ENCODE data around the gene SLC6A6. TPM values are rescaled to one million over a fixed set of nuclear protein-coding genes. Genes with fewer than 3 reads are reported as not detected.

Gene SLC6A6
- total RNA-seq, 1 experiment from 2014 or later = 72.6 TPM

DNA sequence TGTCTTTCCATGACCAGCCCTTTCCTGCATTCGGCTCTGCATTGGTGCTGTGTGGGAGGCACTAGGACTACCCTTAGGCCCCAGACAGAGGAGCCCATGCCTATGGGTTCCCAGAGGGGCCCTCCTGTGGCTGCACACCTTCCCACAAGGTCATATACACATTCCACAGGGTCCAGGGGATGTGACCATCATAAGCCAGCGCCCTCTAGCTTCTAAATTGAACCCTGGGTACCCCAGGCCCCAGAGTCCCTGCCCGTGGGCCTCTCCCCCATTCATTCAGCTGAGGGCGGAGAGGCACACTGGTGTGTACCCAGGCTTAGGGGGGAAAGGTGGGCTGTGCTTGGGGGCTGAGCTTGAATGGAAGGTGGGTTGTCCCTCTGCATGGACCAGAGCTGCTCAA lies 10.2 kb upstream of the SLC6A6 start:
- TF ChIP-seq, protein P1, sequence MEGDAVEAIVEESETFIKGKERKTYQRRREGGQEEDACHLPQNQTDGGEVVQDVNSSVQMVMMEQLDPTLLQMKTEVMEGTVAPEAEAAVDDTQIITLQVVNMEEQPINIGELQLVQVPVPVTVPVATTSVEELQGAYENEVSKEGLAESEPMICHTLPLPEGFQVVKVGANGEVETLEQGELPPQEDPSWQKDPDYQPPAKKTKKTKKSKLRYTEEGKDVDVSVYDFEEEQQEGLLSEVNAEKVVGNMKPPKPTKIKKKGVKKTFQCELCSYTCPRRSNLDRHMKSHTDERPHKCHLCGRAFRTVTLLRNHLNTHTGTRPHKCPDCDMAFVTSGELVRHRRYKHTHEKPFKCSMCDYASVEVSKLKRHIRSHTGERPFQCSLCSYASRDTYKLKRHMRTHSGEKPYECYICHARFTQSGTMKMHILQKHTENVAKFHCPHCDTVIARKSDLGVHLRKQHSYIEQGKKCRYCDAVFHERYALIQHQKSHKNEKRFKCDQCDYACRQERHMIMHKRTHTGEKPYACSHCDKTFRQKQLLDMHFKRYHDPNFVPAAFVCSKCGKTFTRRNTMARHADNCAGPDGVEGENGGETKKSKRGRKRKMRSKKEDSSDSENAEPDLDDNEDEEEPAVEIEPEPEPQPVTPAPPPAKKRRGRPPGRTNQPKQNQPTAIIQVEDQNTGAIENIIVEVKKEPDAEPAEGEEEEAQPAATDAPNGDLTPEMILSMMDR (conservative IDR thresholded peaks at IDR 0.05) = peak; percentile 56
- H2BK15ac ChIP-seq (ENCODE audit: low read depth, low read length) = no peak overlapping the region

More for the DNA sequence above, 10.2 kb upstream of the SLC6A6 start:
- Mint-ChIP-seq H3K4me3 (no peak overlapping the region), H3K4me1 (peaks cover 21% of the 10 kb centered on the region in 2 experiments), H3K27ac (peak overlapping the region in 2 of 3 experiments; percentile 76 to 89; a peak in 1 of 7 replicates), H3K9me3 (no peaks in the 10 kb centered on the region), H3K36me3 (ENCODE audit: insufficient read depth in 1 of 3, low read depth in 3 of 3) (no peaks in the 10 kb centered on the region), H3K27me3 (ENCODE audit: low read depth) (peaks cover 2% of the 10 kb centered on the region; the same call in 1 of the 2 replicates)
- Histone ChIP-seq H3K4me2 (ENCODE audit: insufficient read depth, insufficient read length, low read length) (no peak overlapping the region), H3K18ac (ENCODE audit: insufficient read length, low read depth, low read length) (no peak overlapping the region), H3K23me2 (ENCODE audit: insufficient read length, low read depth, low read length, poor library complexity, severe bottlenecking) (no peaks in the 10 kb centered on the region), H4K8ac (replicated peaks; ENCODE audit: insufficient read length, low read depth, low read length) (no peak overlapping the region), H2AFZ (ENCODE audit: low read length) (no peak overlapping the region), H3K27ac (ENCODE audit: insufficient read length, low read depth, low read length) (no peak overlapping the region), H3K9ac (ENCODE audit: extremely low read depth, insufficient read length, low read length) (no peak overlapping the region), H3K9me3 (ENCODE audit: control insufficient read depth, low read depth, low read length) (no peaks in the 10 kb centered on the region), H2BK20ac (ENCODE audit: low read depth, low read length, poor library complexity, severe bottlenecking) (no peak overlapping the region), H3T11ph (ENCODE audit: low read length) (no peak overlapping the region), H3K4me1 (ENCODE audit: insufficient read depth, low read length) (no peaks in the 10 kb centered on the region), H3K79me1 (ENCODE audit: insufficient read depth, low read depth, low read length, poor library complexity, severe bottlenecking) (no peaks in the 10 kb centered on the region), H2AK5ac (ENCODE audit: insufficient read length, low read length) (no peak overlapping the region), H3K27me3 (ENCODE audit: insufficient read depth, low read length) (no peaks in the 10 kb centered on the region), H3K23ac (ENCODE audit: insufficient read length, low read depth, low read length) (no peak overlapping the region), H3K14ac (ENCODE audit: insufficient read depth, low read length) (no peak overlapping the region; the same call in 1 of the 2 replicates), H2BK120ac (ENCODE audit: low read depth, low read length, poor library complexity, severe bottlenecking) (no peak overlapping the region), H3K79me2 (ENCODE audit: insufficient read depth, low read length) (no peaks in the 10 kb centered on the region), H3K56ac (ENCODE audit: insufficient read length, low read depth, low read length) (no peak overlapping the region), H2BK12ac (ENCODE audit: insufficient read length, low read depth, low read length) (no peak overlapping the region), H2BK5ac (ENCODE audit: insufficient read length, low read length) (no peak overlapping the region), H4K20me1 (ENCODE audit: control insufficient read depth, insufficient read depth, insufficient read length) (no peaks in the 10 kb centered on the region), H4K5ac (ENCODE audit: insufficient read length, low read depth, low read length) (no peak overlapping the region), H4K91ac (ENCODE audit: insufficient read length, low read depth, low read length) (no peak overlapping the region), H3K4ac (ENCODE audit: low read depth, low read length) (no peak overlapping the region)
- no CpG with 5 or more reads among the region's 4 CpGs for WGBS (ENCODE audit: extremely low coverage, insufficient read length, low lambda C conversion rate)
- no peak for DNase-seq

All from H9 (cell line).